Panc1 (cell line): ENCODE measurements around the gene NCKAP5. TPM values are rescaled to one million over a fixed set of nuclear protein-coding genes. Genes with fewer than 3 reads are reported as not detected.

ENCODE experiments used
- ATAC-seq: fragments of 200-7000 bp; cut with Tn5 transposase; 2 replicates; pipeline ENCODE4 v1.9.1; 2020; ENCODE audit warnings: mild to moderate bottlenecking, moderate library complexity
- BruUV-seq: library from RNA; stranded (reverse); fragments of 400-500 nt; replicated peaks from 2 replicates; lab custom pipeline; 2021; lab: Mats Ljungman, UMichigan
- CTCF ChIA-PET: fragments of 300-600 bp; sonication (Branson Sonifier 250); formaldehyde crosslinking; loops from one replicate; lab custom pipeline; 2022; ENCODE audit warnings: antibody characterized with exemption; lab: Charles Lee
- POLR2A ChIA-PET: fragments of 300-600 bp; sonication (Branson Sonifier 250); formaldehyde crosslinking; loops from one replicate; lab custom pipeline; 2022; ENCODE audit warnings: antibody characterized with exemption; lab: Charles Lee
- DNase-seq: peaks from one replicate; pipeline ENCODE4 v3.0.0-alpha.2; 2010; ENCODE audit warnings: low read depth, low spot score
- H3K27ac ChIP-seq: 2 replicates; pipeline ENCODE4 v1.5.1; 2011; ENCODE audit warnings: mild to moderate bottlenecking, low read length, inconsistent platforms
- H3K27me3 ChIP-seq: fragments of 200-500 bp; sonication (Bioruptor generic); 2 replicates; pipeline ENCODE4 v1.6.0; 2014; ENCODE audit warnings: low read length, inconsistent platforms; ENCODE audit not compliant: control insufficient read depth, insufficient read depth
- H3K36me3 ChIP-seq: fragments of 200-500 bp; sonication (Bioruptor generic); 2 replicates; pipeline ENCODE4 v1.5.1; 2014; ENCODE audit warnings: inconsistent platforms, mild to moderate bottlenecking, low read length, moderate library complexity; ENCODE audit not compliant: control insufficient read depth, insufficient read depth
- H3K4me1 ChIP-seq: 2 replicates; pipeline ENCODE4 v1.5.1; 2011; ENCODE audit warnings: inconsistent platforms, mild to moderate bottlenecking, low read length, moderate library complexity; ENCODE audit not compliant: control insufficient read depth, insufficient read depth
- H3K4me3 ChIP-seq, 2 experiments: 2 replicates each; pipeline ENCODE4 v1.5.1; 2011 to 2012; ENCODE audit warnings: low read depth in 2 of 2, low read length in 2 of 2, mild to moderate bottlenecking in 2 of 2, inconsistent platforms in 1 of 2, moderate library complexity in 1 of 2
- H3K9me3 ChIP-seq: fragments of 200-500 bp; sonication (Bioruptor generic); 2 replicates; pipeline ENCODE4 v1.5.1; 2014; ENCODE audit warnings: low read depth, mild to moderate bottlenecking, inconsistent platforms, low read length, moderate library complexity; ENCODE audit not compliant: control insufficient read depth, insufficient read depth
- POLR2AphosphoS5 ChIP-seq: IDR thresholded peaks from 2 replicates; pipeline ENCODE4 v1.6.1; 2012; ENCODE audit warnings: mild to moderate bottlenecking, low read depth, low read length, moderate library complexity
- REST ChIP-seq, 2 experiments: IDR thresholded peaks; 2 replicates each; pipeline ENCODE4 v1.6.1; 2011 to 2012; ENCODE audit warnings: low read depth in 2 of 2, control low read depth in 1 of 2, low read length in 1 of 2, mild to moderate bottlenecking in 1 of 2, moderate library complexity in 1 of 2; ENCODE audit not compliant: insufficient read depth in 1 of 2
- SIN3A ChIP-seq: IDR thresholded peaks from 2 replicates; pipeline ENCODE4 v1.6.1; 2012; ENCODE audit warnings: low read depth, mild to moderate bottlenecking, low read length, moderate library complexity, borderline replicate concordance; ENCODE audit not compliant: insufficient read depth
- TCF7L2 ChIP-seq: IDR thresholded peaks from 2 replicates; pipeline ENCODE4 v1.6.1; 2011; ENCODE audit warnings: mild to moderate bottlenecking, low read depth, low read length, inconsistent platforms
- in situ Hi-C: cut with HindIII; loops from 2 replicates; pipeline ENCODE4 v1.10.0; 2016; ENCODE audit warnings: low sequenced_read_pairs, low pct_unique_long_range_greater_than_20kb
- intact Hi-C: fragments of 100-400 bp; cut with micrococcal nuclease; formaldehyde crosslinking; loops from one replicate; pipeline ENCODE4 v1.10.0; 2022; ENCODE audit not compliant: unreplicated experiment
- total RNA-seq: library from RNA; stranded (reverse); gene quantifications from one replicate; pipeline ENCODE4 v1.2.1, GENCODE V29; 2021; ENCODE audit not compliant: unreplicated experiment
- TF ChIP-seq, protein P1 (sequence below): fragments of 450-650 bp; IDR thresholded peaks from 2 replicates; pipeline ENCODE4 v1.5.1; 2017; ENCODE audit warnings: mild to moderate bottlenecking

Gene NCKAP5
- total RNA-seq, 1 experiment from 2014 or later: 0.10 TPM

GRCh38 chr2:132886574-132886973 is 681.7 kb downstream of the NCKAP5 start:
- no peaks in the 10 kb centered on the region for H3K36me3 ChIP-seq
- TF ChIP-seq POLR2AphosphoS5 (no peak), SIN3A (no peak), REST (IDR thresholded peaks at IDR 0.05; ENCODE audit: insufficient read depth in 1 of 2, low read depth in 2 of 2, low read length in 1 of 2) (no peak), TCF7L2 (no peak)
- TF ChIP-seq, protein P1, sequence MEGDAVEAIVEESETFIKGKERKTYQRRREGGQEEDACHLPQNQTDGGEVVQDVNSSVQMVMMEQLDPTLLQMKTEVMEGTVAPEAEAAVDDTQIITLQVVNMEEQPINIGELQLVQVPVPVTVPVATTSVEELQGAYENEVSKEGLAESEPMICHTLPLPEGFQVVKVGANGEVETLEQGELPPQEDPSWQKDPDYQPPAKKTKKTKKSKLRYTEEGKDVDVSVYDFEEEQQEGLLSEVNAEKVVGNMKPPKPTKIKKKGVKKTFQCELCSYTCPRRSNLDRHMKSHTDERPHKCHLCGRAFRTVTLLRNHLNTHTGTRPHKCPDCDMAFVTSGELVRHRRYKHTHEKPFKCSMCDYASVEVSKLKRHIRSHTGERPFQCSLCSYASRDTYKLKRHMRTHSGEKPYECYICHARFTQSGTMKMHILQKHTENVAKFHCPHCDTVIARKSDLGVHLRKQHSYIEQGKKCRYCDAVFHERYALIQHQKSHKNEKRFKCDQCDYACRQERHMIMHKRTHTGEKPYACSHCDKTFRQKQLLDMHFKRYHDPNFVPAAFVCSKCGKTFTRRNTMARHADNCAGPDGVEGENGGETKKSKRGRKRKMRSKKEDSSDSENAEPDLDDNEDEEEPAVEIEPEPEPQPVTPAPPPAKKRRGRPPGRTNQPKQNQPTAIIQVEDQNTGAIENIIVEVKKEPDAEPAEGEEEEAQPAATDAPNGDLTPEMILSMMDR: no peak
- no peaks in the 10 kb centered on the region for H3K27me3 ChIP-seq
- ATAC-seq (no peak), DNase-seq (no peak)
- no peak overlapping the region for H3K4me3 ChIP-seq
- CTCF ChIA-PET: no interaction called here
- POLR2A ChIA-PET: no interaction called here
- no peaks in the 10 kb centered on the region for H3K4me1 ChIP-seq
- BruUV-seq: no TSS peak
- H3K27ac ChIP-seq: no peak overlapping the region
- H3K9me3 ChIP-seq: no peaks in the 10 kb centered on the region; the same call in 1 of the 2 replicates
- in situ Hi-C loops: no loop called here
- intact Hi-C loops: no loop called here

DNA sequence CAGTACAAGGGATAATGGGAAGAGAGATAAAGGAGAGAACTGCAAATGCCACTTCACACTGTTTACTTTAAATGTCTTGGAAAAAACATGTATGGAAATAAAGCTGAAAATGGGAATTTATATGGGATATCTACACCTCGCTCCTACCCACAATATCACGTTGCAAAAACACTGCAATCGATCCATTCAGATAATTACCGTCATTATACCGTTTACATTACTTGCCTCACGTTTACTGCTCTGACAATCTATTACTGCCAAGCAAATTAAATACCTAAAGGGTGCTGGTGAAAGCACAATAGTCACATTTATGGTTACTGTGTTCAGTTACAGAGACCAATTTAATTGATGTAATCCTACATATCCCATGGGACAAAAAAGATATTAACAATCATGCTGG is 683.6 kb downstream of the NCKAP5 start:
- ChIA-PET CTCF (no interaction called here), POLR2A (no interaction called here)
- DNase-seq: no peak
- Histone ChIP-seq H3K27me3 (no peaks in the 10 kb centered on the region), H3K4me1 (no peaks in the 10 kb centered on the region), H3K4me3 (no peak overlapping the region), H3K9me3 (no peaks in the 10 kb centered on the region; the same call in 1 of the 2 replicates), H3K36me3 (no peaks in the 10 kb centered on the region), H3K27ac (no peak overlapping the region)
- no TSS peak for BruUV-seq
- no peak for TF ChIP-seq REST (IDR thresholded peaks at IDR 0.05; ENCODE audit: insufficient read depth in 1 of 2, low read depth in 2 of 2, low read length in 1 of 2)
- no peak for TF ChIP-seq TCF7L2
- TF ChIP-seq POLR2AphosphoS5: no peak
- TF ChIP-seq, protein P1: no peak
- no peak for TF ChIP-seq SIN3A
- intact Hi-C loops: no loop called here
- in situ Hi-C loops: no loop called here
- ATAC-seq: no peak
